ELF-1 (cell line): Measurements from ENCODE around the gene AXIN1.
"Not testable (repeated sequence)": the region's sequence is repeated elsewhere in the genome, so short reads cannot be mapped to it uniquely, and the experiment has no call there.

Source experiments
- DNase-seq: peaks from one replicate; pipeline ENCODE4 v3.0.0-alpha.2; 2016; ENCODE audit warnings: low read depth, low spot score

Gene AXIN1

GRCh38 chr16:334164-334832 is 18.2 kb downstream of the AXIN1 start:
- not testable (repeated sequence) for DNase-seq

- no peak for DNase-seq
Measured at GRCh38 chr16:333406-334094, 19.0 kb downstream of the AXIN1 start.

GRCh38 chr16:331181-331814 is 21.2 kb downstream of the AXIN1 start:
- not testable (repeated sequence) for DNase-seq

GRCh38 chr16:330741-331140 is 21.8 kb downstream of the AXIN1 start:
- DNase-seq, result peak; percentile 68

GRCh38 chr16:325375-326145 is 27.0 kb downstream of the AXIN1 start:
- no peak for DNase-seq

GRCh38 chr16:324451-325334 is 27.8 kb downstream of the AXIN1 start:
- peak; percentile 59 for DNase-seq

GRCh38 chr16:324201-324450 is 28.4 kb downstream of the AXIN1 start:
- no peak for DNase-seq

GRCh38 chr16:322476-323143 is 29.9 kb downstream of the AXIN1 start:
- DNase-seq, result no peak

- DNase-seq, result no peak
Measured at GRCh38 chr16:321532-321931, 31.0 kb downstream of the AXIN1 start.

- DNase-seq, result no peak
Measured at GRCh38 chr16:320206-320605, 32.3 kb downstream of the AXIN1 start.

GRCh38 chr16:318628-319027 is 33.9 kb downstream of the AXIN1 start:
- DNase-seq, result peak; percentile 90

- DNase-seq, result no peak
Measured at GRCh38 chr16:317583-317982, 34.9 kb downstream of the AXIN1 start.

GRCh38 chr16:316741-317464 is 35.6 kb downstream of the AXIN1 start:
- DNase-seq, result peak; percentile 43

- DNase-seq, result no peak
Measured at GRCh38 chr16:314795-315299, 37.7 kb downstream of the AXIN1 start.

GRCh38 chr16:314351-314750 is 38.2 kb downstream of the AXIN1 start:
- DNase-seq, result no peak

GRCh38 chr16:311725-312124 is 40.8 kb downstream of the AXIN1 start:
- DNase-seq, result no peak

- peak; percentile 37 for DNase-seq
Measured at GRCh38 chr16:309476-309875, 43.0 kb downstream of the AXIN1 start.

GRCh38 chr16:307691-308312 is 44.7 kb downstream of the AXIN1 start:
- DNase-seq, result no peak

GRCh38 chr16:306911-307370 is 45.6 kb downstream of the AXIN1 start:
- DNase-seq, result no peak
